DMS153 treated with DMSO at 0.1 percent for 48 hours (cell line): Measurements from ENCODE around the gene CFAP299.

Experiments used
- DNase-seq: peaks from one replicate; lab custom pipeline; 2025; ENCODE audit not compliant: unreplicated experiment; lab: John Stamatoyannopoulos, UW

Gene CFAP299

DNA sequence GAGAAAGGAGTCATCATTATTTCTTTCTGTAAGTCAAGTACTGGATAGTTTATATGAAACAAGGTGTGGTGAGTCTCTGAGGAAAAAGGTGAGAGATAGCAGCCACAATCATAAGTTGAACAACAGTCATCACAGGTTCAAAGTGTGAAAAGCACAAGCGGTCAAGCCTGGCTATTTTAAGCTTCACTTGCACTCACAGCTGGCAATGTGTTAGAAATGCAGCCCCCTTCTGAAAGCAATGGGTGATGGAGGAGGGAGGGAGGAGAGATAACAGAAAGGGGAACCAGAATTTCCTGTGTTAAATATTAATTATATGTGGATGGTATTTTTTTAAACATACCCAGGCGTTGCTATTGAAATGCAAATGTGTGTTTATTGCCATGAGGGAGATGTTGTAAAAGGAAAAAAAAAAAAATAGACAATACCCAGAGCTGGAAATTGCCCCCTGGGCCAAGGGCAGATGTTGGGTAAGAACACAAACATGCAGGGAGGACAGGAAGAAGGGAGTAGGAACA lies 668.1 kb downstream of the CFAP299 start:
- DNase-seq: no peak

DNA sequence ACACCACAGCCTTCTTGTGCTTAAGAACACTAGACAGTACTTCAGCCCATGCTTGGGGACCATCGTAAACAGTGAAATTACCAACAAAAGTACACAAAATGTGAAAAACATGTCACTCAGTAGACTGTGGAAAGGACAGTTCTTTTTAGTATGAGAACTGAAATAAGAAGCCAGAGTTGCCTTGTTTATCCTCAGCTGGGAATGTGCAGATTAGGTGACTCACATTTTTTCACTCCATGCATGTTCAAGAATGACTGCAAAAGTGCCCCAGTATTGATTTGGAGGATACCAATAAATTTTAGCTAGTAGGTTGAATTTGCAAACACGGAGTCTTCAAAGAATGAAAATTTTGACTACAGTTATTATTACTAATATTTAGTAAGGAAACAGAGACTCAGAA lies 671.9 kb downstream of the CFAP299 start:
- DNase-seq: no peak
